RCC 7860 (cell line): Measurements from ENCODE around the gene INPP5A.
"Not testable (repeated sequence)": the region's sequence is repeated elsewhere in the genome, so short reads cannot be mapped to it uniquely, and the experiment has no call there.

ENCODE experiments used
- DNase-seq: peaks from one replicate; pipeline ENCODE4 v3.0.0-alpha.2; 2015; ENCODE audit warnings: low spot score
- FAIRE-seq: peaks from 2 replicates; lab custom pipeline; 2012; peaks lifted over from hg19 to GRCh38; lab: Jason Lieb, UNC

The INPP5A gene

DNA sequence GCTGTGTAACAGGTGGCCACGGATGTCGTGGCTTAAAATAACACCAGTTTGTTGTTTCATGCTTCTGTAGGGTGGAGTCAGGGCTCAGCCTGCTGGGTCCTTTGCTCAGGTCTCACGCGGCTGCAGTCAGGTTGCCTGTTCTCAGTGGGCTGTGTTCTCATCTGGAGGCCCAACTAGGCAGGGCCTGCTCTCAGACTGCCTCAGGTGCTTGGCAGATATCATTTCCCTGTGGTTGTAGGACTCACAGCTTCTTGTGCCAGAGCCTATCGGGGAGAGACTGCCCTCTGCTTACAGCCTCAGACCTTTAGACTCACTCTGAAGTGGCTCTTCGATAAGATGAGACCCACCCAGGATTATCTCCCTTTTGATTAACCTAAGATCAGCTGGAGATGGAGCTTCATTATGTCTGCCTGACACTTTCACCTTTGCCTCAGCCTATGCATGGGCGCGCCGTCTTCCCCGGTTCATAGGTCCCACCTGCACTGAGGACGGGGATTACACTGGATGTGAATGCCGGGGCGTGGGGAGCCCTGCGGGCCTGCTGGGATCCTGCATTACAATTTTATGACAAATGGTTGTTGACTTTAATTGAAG lies 55.3 kb downstream of the INPP5A start:
- FAIRE-seq, result no peak
- DNase-seq, result no peak

DNA sequence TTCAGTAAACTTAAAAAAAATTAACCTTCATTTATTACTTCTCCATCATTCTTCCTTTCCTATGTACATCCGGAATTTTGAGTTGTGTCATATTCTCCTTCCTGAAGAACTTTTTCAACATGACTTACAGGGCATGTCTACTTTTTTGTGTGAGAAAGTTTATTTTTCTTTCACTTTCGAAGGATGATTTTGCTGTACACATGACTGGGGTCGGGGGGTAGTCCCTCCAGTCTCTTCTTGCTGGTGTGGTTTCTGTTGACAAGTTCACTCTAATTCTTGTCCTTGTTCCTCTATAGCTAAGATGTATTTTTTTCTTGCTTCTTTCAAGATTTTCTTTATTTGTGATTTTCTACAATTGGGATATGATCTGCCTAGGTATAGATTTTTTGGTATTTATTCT lies 55.8 kb downstream of the INPP5A start:
- no peak for DNase-seq
- no peak for FAIRE-seq

DNA sequence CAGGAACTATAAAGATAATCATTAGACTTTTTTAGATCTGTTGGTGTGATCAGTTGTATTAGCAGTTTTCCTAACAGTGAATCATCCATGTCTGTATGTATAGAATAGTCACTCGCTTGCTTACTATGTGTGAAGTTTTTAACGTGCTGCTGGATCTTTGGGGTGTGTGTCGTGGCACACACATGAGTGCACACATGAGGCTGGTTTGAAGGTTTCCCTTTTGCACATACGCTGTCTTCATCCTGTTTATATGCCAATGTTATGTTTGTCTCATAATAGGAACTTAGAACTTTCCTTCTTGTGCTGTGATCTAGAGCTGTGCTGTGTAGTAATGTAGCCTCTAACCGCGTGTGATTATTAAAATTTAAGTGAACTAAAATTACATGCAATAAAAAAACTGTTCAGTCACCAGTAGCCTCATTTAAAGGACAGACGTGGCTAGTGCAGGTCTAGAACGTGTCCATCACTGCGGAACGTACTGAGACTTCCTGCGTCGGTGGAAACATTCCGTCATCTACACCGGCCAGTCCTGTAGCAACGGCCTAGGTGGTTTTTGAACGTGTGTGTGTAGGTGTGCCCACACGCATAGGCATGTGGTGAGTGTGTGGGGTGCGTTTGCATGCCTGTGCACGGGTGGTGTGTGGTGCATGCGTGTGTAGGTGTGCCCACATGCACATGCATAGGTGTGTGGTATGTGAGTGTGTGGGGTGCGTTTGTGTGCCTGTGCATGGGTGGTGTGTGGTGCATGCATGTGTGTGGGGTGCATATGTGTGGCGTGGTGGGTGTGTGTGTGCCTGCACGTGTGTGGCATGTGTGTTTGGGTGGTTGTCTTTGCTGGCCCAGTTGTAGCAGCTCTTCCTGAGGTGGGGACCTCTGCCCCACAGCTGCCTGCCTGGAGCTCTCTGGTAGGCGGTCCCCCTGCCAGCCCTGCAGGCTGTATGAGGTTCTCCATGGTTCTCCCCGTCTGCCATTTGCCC lies 56.6 kb downstream of the INPP5A start:
- FAIRE-seq, result no peak

DNA sequence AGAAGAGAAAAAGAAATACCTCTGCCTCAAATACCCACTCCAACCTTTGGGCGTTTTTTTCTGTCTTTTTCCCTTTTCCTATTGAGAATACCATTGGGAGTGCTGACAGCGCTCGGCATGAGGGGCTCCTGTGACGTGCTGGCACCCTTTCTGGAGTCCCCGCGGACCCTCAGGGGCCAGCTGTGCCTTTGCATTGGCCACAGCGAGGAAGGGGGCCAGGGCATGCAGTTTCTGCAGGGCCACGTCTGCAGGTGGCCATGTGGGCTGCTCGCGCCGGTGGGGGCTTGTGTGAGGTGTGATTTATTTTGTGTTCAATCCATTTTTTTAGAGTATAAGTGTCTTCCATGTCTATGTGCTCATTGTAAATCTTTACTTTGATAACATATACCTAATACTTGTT lies 57.4 kb downstream of the INPP5A start:
- FAIRE-seq, result no peak
- DNase-seq, result no peak

More for the DNA sequence above, 56.6 kb downstream of the INPP5A start:
- DNase-seq, result no peak

DNA sequence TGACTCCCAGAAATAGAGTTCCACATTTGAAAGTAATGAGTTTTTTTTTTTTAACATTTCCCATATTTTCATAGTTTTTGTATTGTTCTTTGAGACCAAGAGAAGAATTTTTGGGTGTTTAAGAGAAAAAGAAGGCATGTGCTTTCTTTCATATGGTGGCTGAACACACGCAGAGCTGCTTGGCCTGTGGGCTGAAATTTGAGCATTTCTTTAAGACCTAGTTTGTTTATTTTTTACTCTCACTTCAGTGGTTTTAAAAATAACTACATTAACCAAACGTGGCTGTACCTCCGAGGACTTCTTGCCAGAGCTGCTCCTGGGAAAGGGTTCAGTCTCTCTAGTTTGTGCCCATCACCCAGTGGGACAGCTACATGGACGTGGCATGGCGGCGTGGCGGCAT lies 58.3 kb downstream of the INPP5A start:
- no peak for FAIRE-seq
- no peak for DNase-seq

DNA sequence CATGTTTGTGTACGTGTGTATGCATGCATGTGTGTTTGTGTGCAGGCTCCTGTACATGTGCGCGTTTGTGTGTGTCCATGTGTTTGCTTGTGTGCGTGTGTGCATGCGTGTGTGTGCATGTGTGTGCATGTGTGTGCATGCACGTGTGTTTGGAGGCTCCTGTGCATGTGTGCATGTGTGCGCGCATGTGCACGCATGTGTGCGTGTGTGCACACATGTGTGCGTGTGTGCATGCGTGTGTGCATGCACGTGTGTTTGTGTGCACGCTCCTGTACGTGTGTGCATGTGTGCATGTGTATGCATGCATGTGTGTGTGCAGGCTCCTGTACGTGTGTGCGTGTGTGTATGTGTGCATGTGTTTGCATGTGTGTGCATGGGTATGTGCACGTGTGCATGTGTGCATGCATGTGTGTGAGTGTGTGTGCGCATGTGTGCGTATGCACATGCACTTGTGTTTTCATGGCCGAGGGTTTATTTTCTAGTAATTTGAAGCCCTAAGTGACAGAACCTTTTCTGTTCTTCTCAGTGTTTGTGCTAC lies 59.2 kb downstream of the INPP5A start:
- no peak for FAIRE-seq
- DNase-seq, result no peak

DNA sequence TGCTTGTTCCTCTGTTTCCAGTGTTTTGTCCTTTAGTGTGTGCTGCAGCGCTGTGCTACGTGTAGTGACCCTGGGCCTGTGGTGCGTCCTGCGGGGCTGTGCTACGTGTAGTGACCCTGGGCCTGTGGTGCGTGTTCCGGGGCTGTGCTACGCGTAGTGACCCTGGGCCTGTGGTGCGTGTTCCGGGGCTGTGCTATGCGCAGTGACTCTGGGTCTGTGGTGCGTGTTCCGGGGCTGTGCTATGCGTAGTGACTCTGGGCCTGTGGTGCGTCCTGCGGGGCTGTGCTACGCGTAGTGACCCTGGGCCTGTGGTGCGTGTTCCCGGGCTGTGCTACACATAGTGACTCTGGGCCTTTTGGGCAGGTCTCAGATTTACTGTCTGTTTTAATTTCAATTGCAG lies 60.1 kb downstream of the INPP5A start:
- FAIRE-seq, result no peak
- no peak for DNase-seq

DNA sequence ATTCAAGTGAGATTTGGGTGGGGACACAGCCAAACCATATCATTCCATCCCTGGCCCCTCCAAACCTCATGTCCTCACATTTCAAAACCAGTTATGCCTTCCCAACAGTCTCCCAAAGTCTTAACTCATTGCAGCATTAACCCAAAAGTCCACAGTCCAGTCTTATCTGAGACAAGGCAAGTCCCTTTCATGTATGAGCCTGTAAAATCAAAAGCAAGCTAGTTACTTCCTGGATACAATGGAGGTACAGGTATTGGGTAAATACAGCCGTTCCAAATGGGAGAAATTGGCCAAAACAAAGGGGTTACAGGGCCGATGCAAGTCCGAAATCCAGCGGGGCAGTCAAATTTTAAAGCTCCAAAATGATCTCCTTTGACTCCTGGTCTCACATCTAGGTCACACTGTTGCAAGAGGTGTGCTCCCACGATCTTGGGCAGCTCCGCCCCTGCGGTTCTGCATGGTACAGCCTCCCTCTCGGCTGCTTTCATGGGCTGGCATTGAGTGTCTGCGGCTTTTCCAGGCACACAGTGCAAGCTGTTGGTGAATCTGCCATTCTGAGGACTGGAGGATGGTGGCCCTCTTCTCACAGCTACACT lies 61.5 kb downstream of the INPP5A start:
- not testable (repeated sequence) for FAIRE-seq, DNase-seq

DNA sequence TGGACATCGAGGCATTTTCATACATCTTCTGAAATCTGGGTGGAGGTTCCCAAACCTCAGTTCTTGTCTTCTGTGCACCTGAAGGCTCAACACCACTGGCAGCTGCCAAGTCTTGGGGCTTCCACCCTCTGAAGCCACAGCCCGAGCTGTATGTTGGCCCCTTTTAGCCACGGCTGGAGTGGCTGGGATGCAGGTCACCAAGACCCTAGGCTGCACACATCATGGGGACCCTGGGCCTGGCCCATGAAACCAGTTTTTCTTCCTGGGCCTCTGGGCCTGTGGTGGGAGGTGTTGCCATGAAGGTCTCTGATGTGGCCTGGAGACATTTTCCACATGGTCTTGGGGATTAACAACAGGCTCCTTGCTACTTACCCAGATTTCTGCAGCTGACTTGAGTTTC lies 62.1 kb downstream of the INPP5A start:
- no peak for FAIRE-seq
- DNase-seq, result no peak

DNA sequence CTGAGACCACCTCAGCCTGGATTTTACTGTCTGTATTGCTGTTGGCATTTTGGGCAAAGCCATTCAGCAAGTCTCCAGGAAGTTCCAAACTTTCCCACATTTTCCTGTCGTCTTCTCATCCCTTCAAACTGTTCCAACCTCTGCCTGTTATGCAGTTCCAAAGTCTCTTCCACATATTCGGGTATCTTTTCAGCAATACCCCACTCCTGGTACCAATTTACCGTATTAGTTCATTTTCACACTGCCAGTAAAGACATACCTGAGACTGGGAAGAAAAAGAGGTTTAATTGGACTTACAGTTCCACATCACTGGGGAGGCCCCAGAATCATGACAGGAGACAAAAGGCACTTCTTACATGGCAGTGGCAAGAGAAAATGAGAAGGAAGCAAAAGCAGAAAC lies 62.8 kb downstream of the INPP5A start:
- FAIRE-seq, result no peak

DNA sequence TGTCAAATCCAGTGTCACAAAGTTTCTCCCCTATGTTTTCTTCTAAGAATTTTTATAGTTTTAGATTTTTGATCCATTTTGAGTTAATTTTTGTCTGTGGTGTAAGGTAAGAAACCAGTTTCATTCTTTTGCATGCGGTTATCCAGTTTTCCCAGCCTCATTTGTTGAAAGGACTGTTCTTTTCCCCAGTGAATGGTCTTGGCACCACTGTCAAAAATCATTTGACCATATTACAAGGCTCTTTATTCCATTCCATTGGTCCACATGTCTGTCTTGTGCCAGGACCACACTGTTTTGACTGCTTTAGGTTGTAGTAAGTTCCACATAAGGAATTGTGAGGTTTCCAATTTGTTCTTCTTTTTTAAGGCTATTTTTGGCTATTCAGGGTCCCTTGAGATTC lies 64.0 kb downstream of the INPP5A start:
- DNase-seq, result no peak
- FAIRE-seq, result no peak

More for the DNA sequence above, 62.8 kb downstream of the INPP5A start:
- no peak for DNase-seq

DNA sequence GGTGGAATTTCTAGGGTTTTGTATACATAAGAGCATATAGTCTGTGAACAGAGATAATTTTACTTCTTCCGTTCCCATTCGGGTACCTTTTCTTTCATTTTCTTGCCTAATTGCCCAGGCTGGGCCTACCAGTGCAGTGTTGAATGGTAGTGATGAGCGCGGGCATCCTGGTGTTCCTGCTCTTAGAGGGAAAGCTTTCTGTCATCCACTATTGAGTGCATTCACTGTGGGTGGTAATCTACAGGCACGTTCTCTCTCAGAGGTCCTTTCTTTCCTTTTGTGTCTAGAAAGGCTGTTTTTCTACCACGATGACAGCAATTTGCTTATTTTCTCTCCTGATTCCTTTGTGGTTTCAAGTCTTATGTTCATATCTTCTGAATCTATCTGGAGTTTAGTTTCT lies 65.0 kb downstream of the INPP5A start:
- no peak for FAIRE-seq
- DNase-seq, result no peak

DNA sequence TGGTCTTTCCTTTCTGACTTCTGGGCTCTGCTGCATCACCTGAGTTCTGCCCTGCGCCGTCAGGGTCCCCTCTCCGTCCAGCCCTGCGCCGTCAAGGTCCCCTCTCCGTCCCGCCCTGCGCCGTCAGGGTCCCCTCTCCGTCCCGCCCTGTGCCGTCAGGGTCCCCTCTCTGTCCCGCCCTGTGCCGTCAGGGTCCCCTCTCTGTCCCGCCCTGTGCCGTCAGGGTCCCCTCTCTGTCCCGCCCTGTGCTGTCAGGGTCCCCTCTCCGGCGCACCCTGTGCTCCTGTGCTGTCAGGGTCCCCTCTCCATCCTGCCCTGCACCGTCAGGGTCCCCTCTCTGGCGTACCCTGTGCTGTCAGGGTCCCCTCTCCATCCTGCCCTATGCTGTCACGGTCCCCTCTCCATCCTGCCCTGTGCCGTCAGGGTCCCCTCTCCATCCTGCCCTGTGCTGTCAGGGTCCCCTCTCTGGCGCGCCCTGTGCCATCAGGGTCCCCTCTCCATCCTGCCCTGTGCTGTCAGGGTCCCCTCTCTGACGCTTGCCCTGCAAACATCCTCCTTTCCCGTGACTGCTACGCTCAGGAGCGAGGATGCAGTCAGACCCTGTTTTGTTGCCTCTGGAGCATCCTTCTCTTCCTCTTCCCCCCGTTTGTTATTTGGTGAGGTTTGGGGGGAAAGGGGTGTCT lies 66.4 kb downstream of the INPP5A start:
- no peak for DNase-seq
- no peak for FAIRE-seq

DNA sequence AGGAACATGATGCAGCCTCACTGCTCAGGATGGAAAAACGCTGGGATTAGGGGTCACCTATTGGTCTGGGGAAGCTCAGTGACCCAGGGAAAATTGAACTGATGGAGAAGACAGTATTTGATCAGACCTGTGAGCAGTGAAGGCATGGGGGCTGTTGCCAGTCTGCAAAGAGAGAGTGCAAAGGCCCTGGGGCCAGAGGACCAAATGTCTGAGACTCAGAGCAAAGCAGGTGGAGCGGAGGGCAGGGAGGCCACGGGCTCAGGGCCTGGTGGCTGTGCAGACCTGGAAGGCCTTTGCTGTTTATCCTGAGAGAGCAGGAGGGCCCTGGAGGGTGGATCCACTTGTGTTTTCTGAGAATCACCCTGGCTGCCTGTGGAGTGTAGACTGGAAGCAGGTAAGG lies 67.1 kb downstream of the INPP5A start:
- no peak for FAIRE-seq
- DNase-seq, result no peak

DNA sequence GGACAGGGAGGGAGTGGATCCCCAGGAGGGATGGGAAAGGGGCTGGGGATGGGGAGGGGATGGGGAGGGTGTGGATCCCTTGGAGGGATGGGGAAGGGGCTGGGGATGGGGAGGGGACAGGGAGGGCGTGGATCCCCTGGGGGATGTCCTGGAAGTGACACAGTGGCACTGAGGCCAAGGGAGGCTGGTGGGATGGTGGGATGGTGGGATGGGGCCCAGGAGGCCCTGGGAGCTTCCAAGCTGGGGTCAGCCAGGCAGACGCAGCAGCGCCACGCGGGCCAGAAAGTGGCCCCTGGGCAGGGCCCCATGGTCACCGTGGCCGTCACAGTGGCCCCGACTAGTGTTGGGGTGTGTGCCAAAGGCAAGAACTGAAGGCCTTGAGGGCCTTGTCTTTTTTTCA lies 67.8 kb downstream of the INPP5A start:
- no peak for DNase-seq
- FAIRE-seq, result no peak

DNA sequence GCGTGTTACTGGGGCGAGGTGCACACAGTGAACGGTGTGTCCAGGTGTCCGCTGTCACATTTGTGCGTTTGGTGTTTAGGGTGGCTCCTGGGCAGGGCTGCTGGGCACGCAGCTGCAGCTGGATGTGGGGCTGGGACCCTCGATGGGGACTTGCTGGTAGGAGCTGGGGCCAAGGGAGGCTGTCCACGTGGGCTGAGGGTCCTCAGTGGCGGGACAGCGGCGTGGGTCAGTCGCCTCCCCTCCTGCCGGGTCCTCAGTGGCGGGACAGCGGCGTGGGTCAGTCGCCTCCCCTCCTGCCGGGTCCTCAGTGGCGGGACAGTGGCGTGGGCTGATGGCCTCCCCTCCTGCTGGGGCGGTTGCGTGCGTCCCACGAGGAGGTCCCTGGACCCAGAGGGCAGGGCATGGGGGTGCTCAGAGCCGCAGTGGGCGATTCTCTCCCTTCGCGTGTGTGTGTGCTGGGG lies 68.5 kb downstream of the INPP5A start:
- DNase-seq (no peak), FAIRE-seq (no peak)

DNA sequence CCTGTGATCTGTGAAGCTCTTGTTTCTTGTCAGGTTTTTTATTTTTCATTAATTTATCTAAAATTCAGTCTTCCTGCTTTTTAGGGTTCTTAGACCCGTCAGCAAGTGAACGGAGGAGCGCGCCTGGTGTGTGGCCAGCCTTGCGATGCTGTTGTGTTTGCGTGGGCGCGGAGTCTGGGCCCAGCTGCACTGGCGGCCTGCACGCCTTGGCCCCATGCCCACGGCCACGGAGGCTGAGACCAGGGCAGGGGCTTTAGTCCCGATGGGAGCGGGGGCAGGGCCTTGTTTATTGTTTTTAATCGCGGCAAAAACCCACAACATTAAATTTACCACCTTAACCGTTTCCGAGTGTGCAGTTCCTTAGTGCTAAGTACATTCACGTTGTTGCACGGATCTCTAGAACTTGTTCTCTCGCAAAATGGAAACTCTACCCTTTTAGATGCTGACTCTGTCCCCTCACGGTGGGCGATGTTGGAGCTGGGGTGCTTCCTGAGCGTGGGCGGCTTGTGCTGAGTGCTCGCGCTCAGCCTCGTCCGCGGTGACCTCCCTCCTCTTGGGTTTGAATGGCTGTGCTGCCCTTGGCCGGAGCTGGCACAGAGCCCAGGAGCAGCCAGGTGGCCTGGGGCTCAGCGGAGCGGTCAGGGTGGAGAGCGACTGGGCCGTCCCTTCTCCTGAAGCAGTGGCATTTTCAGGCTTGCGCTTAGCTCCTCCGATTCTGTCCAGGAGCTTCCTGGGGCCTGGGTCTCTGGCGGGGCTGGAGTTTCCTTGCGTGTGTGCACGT lies 69.1 kb downstream of the INPP5A start:
- FAIRE-seq (no peak), DNase-seq (no peak)

DNA sequence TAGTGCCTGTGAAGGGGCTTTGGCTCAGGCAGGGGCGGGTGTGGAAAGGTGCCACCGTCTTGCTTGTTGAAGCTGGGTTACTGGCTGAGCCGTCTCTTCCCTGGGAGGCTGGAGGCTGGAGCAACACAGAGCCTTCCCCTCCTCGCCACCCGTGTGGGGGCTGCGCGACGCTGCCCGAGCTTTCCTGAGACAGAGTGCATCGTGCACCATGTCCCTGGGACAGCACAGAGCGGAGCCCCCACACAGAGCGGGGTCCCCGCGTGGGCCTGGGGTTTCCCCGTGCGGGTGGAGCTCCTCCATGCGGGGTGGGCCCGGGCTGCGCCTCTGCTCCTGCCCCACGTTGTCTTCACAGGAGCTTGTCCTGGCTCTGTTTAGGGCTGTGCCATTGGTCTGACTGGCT lies 69.9 kb downstream of the INPP5A start:
- FAIRE-seq (no peak), DNase-seq (no peak)

DNA sequence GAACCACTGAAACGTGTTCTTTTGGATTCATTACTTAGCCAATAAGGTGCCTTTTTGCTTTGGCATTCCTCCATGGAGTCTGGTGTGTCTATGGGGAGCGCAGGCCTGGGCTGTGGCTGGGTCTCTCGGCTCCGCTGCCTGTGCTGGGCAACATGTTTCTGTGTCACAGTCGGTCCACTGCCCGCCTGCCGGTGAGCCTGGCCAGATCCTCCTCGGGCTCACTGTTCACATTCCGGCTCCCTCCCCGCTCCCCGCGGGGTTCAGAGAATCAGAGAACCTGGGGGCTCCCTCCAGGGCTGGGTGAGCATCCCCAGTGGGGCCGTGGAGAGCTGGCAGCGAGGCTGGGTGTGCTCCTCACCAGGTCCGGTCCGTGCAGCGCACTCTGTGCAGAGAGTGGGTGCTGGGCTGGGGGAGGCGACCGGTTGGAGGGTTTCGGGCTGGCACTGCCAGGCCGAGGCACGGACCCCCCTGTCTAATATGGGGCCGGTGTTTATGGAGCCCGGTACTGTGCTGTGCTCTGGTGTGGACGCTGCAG lies 70.4 kb downstream of the INPP5A start:
- no peak for DNase-seq
- no peak for FAIRE-seq
